ENCODE results near the gene SEZ6L2. TPM values are rescaled to one million over a fixed set of nuclear protein-coding genes. Genes with fewer than 3 reads are reported as not detected.
A peak's percentile ranks its signal among the peaks of the same experiment; 100 is the strongest.
"Not testable (repeated sequence)": the region's sequence is repeated elsewhere in the genome, so short reads cannot be mapped to it uniquely, and the experiment has no call there.

Gene SEZ6L2
- total and polyA plus RNA-seq, 2 donors: 0.66 to 0.98 TPM

GRCh38 chr16:29876594-29877249 lies 22.6 kb downstream of the SEZ6L2 start:
- DNase-seq (ENCODE audit: low read depth in 6 of 9, low spot score in 9 of 9): no peak
- H3K9me3 ChIP-seq (ENCODE audit: control insufficient read depth in 2 of 2, insufficient read depth in 1 of 2, low read length in 1 of 2): peaks cover 0 to 16% of the 10 kb centered on the region in 2 donors
- peaks cover 4 to 16% of the 10 kb centered on the region in 2 donors for H3K4me1 ChIP-seq (ENCODE audit: control insufficient read depth in 2 of 2, insufficient read depth in 2 of 2, low read length in 2 of 2)
- peaks cover 20 to 56% of the 10 kb centered on the region in 2 donors for H3K27me3 ChIP-seq (ENCODE audit: control insufficient read depth in 2 of 2, insufficient read depth in 1 of 2, low read length in 1 of 2)
- H3K4me3 ChIP-seq (ENCODE audit: low read length in 2 of 2): peak overlapping the region in 1 of 2 donors; percentile 32
- WGBS: 7% methylated on average over 45 of the region's 45 CpGs
- H3K27ac ChIP-seq (ENCODE audit: low read depth in 1 of 2, low read length in 1 of 2): no peak overlapping the region
- H3K36me3 ChIP-seq (ENCODE audit: control insufficient read depth in 2 of 2, insufficient read depth in 2 of 2, low read length in 1 of 2): no peaks in the 10 kb centered on the region

DNA sequence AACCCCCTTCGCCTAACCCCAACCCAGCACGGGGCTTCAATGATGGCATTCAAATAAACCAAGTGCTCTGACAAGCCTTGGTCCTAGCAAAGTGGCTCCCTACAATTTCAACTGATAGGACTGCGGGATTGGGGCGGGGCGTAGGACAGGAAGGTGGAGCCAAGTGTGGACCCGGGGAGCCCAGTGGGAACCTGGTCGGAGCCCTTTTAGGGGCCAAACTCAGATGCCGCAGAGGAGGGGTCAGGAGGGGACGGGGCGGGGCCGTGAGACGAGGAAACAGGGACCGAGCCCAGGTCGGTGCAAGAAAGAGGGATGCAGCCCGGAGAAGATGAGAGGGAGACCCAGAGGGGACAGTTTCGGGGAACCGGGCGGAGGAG lies 23.1 kb downstream of the SEZ6L2 start:
- Histone ChIP-seq H3K36me3 (ENCODE audit: control insufficient read depth in 2 of 2, insufficient read depth in 2 of 2, low read length in 1 of 2) (no peaks in the 10 kb centered on the region), H3K27ac (ENCODE audit: low read depth in 1 of 2, low read length in 1 of 2) (no peak overlapping the region), H3K9me3 (ENCODE audit: control insufficient read depth in 2 of 2, insufficient read depth in 1 of 2, low read length in 1 of 2) (peaks cover 0 to 16% of the 10 kb centered on the region in 2 donors), H3K4me1 (ENCODE audit: control insufficient read depth in 2 of 2, insufficient read depth in 2 of 2, low read length in 2 of 2) (peaks cover 4 to 16% of the 10 kb centered on the region in 2 donors), H3K4me3 (ENCODE audit: low read length in 2 of 2) (peak overlapping the region in 1 of 2 donors; percentile 32), H3K27me3 (ENCODE audit: control insufficient read depth in 2 of 2, insufficient read depth in 1 of 2, low read length in 1 of 2) (peaks cover 20 to 57% of the 10 kb centered on the region in 2 donors)
- DNase-seq (ENCODE audit: low read depth in 6 of 9, low spot score in 9 of 9): no peak
- 24% methylated on average over 18 of the region's 18 CpGs for WGBS

GRCh38 chr16:29875206-29875605 lies 24.1 kb downstream of the SEZ6L2 start:
- Histone ChIP-seq H3K27me3 (ENCODE audit: control insufficient read depth in 2 of 2, insufficient read depth in 1 of 2, low read length in 1 of 2) (peaks cover 20 to 58% of the 10 kb centered on the region in 2 donors), H3K9me3 (ENCODE audit: control insufficient read depth in 2 of 2, insufficient read depth in 1 of 2, low read length in 1 of 2) (peaks cover 0 to 16% of the 10 kb centered on the region in 2 donors), H3K4me3 (ENCODE audit: low read length in 2 of 2) (no peak overlapping the region), H3K4me1 (ENCODE audit: control insufficient read depth in 2 of 2, insufficient read depth in 2 of 2, low read length in 2 of 2) (peaks cover 4 to 16% of the 10 kb centered on the region in 2 donors), H3K36me3 (ENCODE audit: control insufficient read depth in 2 of 2, insufficient read depth in 2 of 2, low read length in 1 of 2) (no peaks in the 10 kb centered on the region), H3K27ac (ENCODE audit: low read depth in 1 of 2, low read length in 1 of 2) (no peak overlapping the region)
- 95% methylated on average over 6 of the region's 6 CpGs for WGBS
- no peak for DNase-seq (ENCODE audit: low read depth in 6 of 9, low spot score in 9 of 9)

DNA sequence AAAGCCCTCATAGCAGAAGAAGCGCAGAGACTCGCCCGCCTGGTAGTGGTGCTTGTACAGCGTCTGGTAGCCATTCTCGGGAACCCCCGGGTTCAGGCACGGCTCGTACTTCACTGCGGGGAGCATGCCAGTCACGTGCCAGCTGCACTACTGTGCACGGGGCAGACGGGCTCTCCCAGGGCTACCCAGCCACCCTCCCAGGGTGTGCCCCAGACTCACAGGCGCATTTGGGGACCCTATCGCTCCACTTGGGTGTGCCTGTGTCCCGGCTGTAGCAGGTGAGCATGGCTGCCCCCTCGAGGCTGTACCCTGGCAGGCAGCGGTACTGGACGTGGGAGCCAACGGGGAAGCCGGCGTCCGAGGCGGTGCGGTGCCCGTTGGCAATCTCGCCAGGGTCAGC lies 26.0 kb downstream of the SEZ6L2 start:
- DNase-seq (ENCODE audit: low read depth in 6 of 9, low spot score in 9 of 9): no peak
- H3K36me3 ChIP-seq (ENCODE audit: control insufficient read depth in 2 of 2, insufficient read depth in 2 of 2, low read length in 1 of 2): no peaks in the 10 kb centered on the region
- H3K27ac ChIP-seq (ENCODE audit: low read depth in 1 of 2, low read length in 1 of 2): no peak overlapping the region
- peaks cover 0 to 16% of the 10 kb centered on the region in 2 donors for H3K9me3 ChIP-seq (ENCODE audit: control insufficient read depth in 2 of 2, insufficient read depth in 1 of 2, low read length in 1 of 2)
- H3K27me3 ChIP-seq (ENCODE audit: control insufficient read depth in 2 of 2, insufficient read depth in 1 of 2, low read length in 1 of 2): peaks cover 20 to 55% of the 10 kb centered on the region in 2 donors
- H3K4me3 ChIP-seq (ENCODE audit: low read length in 2 of 2): no peak overlapping the region
- H3K4me1 ChIP-seq (ENCODE audit: control insufficient read depth in 2 of 2, insufficient read depth in 2 of 2, low read length in 2 of 2): peaks cover 4 to 16% of the 10 kb centered on the region in 2 donors
- WGBS: 97% methylated on average over 26 of the region's 26 CpGs

GRCh38 chr16:29871822-29872546 lies 27.4 kb downstream of the SEZ6L2 start:
- Histone ChIP-seq H3K4me3 (ENCODE audit: low read length in 2 of 2) (no peak overlapping the region), H3K27ac (ENCODE audit: low read depth in 1 of 2, low read length in 1 of 2) (no peak overlapping the region), H3K4me1 (ENCODE audit: control insufficient read depth in 2 of 2, insufficient read depth in 2 of 2, low read length in 2 of 2) (peaks cover 4 to 9% of the 10 kb centered on the region in 2 donors), H3K36me3 (ENCODE audit: control insufficient read depth in 2 of 2, insufficient read depth in 2 of 2, low read length in 1 of 2) (no peaks in the 10 kb centered on the region), H3K9me3 (ENCODE audit: control insufficient read depth in 2 of 2, insufficient read depth in 1 of 2, low read length in 1 of 2) (peaks cover 0 to 11% of the 10 kb centered on the region in 2 donors), H3K27me3 (ENCODE audit: control insufficient read depth in 2 of 2, insufficient read depth in 1 of 2, low read length in 1 of 2) (peaks cover 16 to 44% of the 10 kb centered on the region in 2 donors)
- DNase-seq (ENCODE audit: low read depth in 6 of 9, low spot score in 9 of 9): no peak
- 95% methylated on average over 16 of the region's 16 CpGs for WGBS

DNA sequence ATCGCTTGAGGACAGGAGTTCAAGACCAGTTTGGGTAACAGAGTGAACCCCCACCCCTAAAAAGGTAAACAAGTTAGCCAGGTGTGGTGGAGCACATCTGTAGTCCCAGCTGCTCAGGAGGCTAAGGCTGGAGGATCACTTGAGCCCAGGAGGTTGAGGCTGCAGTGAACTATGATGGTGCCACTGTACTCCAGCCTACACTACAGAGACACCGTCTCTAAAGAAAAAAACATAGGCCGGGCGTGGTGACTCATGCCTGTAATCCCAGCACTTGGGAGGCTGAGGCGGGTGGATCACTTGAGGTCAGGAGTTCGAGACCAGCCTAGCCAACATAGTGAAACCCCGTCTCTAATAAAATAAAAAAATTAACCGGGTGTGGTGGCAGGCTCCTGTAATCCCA lies 30.3 kb downstream of the SEZ6L2 start:
- not testable (repeated sequence) for H3K4me3 ChIP-seq (ENCODE audit: low read length in 2 of 2); H3K9me3 ChIP-seq (ENCODE audit: control insufficient read depth in 2 of 2, insufficient read depth in 1 of 2, low read length in 1 of 2); H3K4me1 ChIP-seq (ENCODE audit: control insufficient read depth in 2 of 2, insufficient read depth in 2 of 2, low read length in 2 of 2); H3K36me3 ChIP-seq (ENCODE audit: control insufficient read depth in 2 of 2, insufficient read depth in 2 of 2, low read length in 1 of 2); H3K27ac ChIP-seq (ENCODE audit: low read depth in 1 of 2, low read length in 1 of 2); DNase-seq (ENCODE audit: low read depth in 6 of 9, low spot score in 9 of 9)
- peaks cover under 1 to 16% of the 10 kb centered on the region in 2 donors for H3K27me3 ChIP-seq (ENCODE audit: control insufficient read depth in 2 of 2, insufficient read depth in 1 of 2, low read length in 1 of 2)
- WGBS: 97% methylated on average over 8 of the region's 8 CpGs

GRCh38 chr16:29868396-29869009 lies 30.8 kb downstream of the SEZ6L2 start:
- H3K27me3 ChIP-seq (ENCODE audit: control insufficient read depth in 2 of 2, insufficient read depth in 1 of 2, low read length in 1 of 2): peaks cover 0 to 12% of the 10 kb centered on the region in 2 donors
- no peak for DNase-seq (ENCODE audit: low read depth in 6 of 9, low spot score in 9 of 9)
- no peaks in the 10 kb centered on the region for H3K36me3 ChIP-seq (ENCODE audit: control insufficient read depth in 2 of 2, insufficient read depth in 2 of 2, low read length in 1 of 2)
- 94% methylated on average over 8 of the region's 8 CpGs for WGBS
- no peak overlapping the region for H3K4me3 ChIP-seq (ENCODE audit: low read length in 2 of 2)
- no peak overlapping the region for H3K27ac ChIP-seq (ENCODE audit: low read depth in 1 of 2, low read length in 1 of 2)
- peaks cover 0 to 4% of the 10 kb centered on the region in 2 donors for H3K4me1 ChIP-seq (ENCODE audit: control insufficient read depth in 2 of 2, insufficient read depth in 2 of 2, low read length in 2 of 2)
- no peaks in the 10 kb centered on the region for H3K9me3 ChIP-seq (ENCODE audit: control insufficient read depth in 2 of 2, insufficient read depth in 1 of 2, low read length in 1 of 2)

- no peak for DNase-seq (ENCODE audit: low read depth in 6 of 9, low spot score in 9 of 9)
- Histone ChIP-seq H3K9me3 (ENCODE audit: control insufficient read depth in 2 of 2, insufficient read depth in 1 of 2, low read length in 1 of 2) (no peaks in the 10 kb centered on the region), H3K4me1 (ENCODE audit: control insufficient read depth in 2 of 2, insufficient read depth in 2 of 2, low read length in 2 of 2) (peaks cover 5 to 22% of the 10 kb centered on the region in 2 donors), H3K27me3 (ENCODE audit: control insufficient read depth in 2 of 2, insufficient read depth in 1 of 2, low read length in 1 of 2) (peaks cover 0 to 2% of the 10 kb centered on the region in 2 donors), H3K27ac (ENCODE audit: low read depth in 1 of 2, low read length in 1 of 2) (no peak overlapping the region), H3K4me3 (ENCODE audit: low read length in 2 of 2) (no peak overlapping the region), H3K36me3 (ENCODE audit: control insufficient read depth in 2 of 2, insufficient read depth in 2 of 2, low read length in 1 of 2) (peaks cover 16 to 22% of the 10 kb centered on the region in 2 donors)
- 90% methylated on average over 9 of the region's 9 CpGs for WGBS
Measured at GRCh38 chr16:29864205-29864604, 35.1 kb downstream of the SEZ6L2 start.

DNA sequence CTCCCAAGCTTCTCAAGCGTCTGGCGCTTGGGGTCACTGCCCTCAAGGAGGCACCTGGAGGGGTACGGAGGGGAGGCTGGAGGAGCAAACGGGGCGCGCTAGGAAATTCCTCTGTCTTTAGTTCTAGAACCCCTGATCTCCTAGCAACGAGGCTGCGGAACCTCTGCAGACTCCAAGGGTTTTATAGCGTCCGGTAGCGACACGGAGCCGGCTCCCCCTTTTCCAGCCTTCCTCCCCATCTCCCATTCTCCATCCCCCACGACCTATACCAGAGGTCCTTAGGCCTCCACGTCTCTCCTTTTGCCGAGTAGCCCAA lies 35.7 kb downstream of the SEZ6L2 start:
- WGBS: 38% methylated on average over 16 of the region's 16 CpGs
- Histone ChIP-seq H3K27ac (ENCODE audit: low read depth in 1 of 2, low read length in 1 of 2) (peak overlapping the region in 1 of 2 donors; percentile 99), H3K4me1 (ENCODE audit: control insufficient read depth in 2 of 2, insufficient read depth in 2 of 2, low read length in 2 of 2) (peaks cover 5 to 22% of the 10 kb centered on the region in 2 donors), H3K9me3 (ENCODE audit: control insufficient read depth in 2 of 2, insufficient read depth in 1 of 2, low read length in 1 of 2) (no peaks in the 10 kb centered on the region), H3K27me3 (ENCODE audit: control insufficient read depth in 2 of 2, insufficient read depth in 1 of 2, low read length in 1 of 2) (peaks cover 0 to 2% of the 10 kb centered on the region in 2 donors), H3K36me3 (ENCODE audit: control insufficient read depth in 2 of 2, insufficient read depth in 2 of 2, low read length in 1 of 2) (peaks cover 22 to 28% of the 10 kb centered on the region in 2 donors), H3K4me3 (ENCODE audit: low read length in 2 of 2) (no peak overlapping the region)
- DNase-seq (ENCODE audit: low read depth in 6 of 9, low spot score in 9 of 9): no peak
